ENCODE results near the gene SLC7A6.

DNA sequence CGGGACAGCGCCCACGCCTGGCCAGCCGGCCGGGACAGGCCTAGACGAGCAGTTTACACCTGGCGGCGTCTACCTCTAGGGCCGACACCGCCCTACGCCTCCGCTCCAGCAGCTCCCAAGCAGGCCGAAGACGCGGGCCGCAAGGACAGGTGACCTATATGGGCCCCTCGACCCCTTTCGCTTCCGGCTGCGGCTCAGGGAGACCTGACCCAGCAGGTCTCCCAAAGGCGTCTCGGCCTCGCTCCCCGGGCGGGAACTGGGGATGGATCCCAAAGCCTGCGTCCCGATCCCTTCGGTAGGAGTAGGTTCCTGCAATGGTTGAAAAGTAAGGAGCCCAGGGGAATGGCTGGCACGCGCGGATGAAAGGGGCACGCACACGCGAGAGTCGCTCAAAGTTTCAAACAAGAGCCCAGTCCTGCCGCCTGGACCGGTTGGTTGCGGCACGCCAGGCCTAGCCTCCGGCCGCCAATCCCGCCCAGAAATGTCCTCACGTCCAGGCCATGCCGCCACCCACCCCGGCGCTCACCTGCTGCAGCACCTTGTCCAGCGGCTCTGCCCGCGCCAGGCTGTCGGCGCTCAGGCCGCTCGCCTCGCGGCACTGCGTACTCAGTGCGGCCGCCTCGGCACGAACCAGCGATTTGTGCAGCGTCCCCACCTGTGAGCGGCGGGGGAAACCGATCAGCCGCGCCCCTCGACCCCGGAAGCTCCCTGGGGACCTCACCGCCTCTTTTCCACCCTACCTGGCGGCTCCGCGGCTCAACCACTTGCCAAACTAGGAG, 29.0 kb upstream of the SLC7A6 start:
- TF ChIP-seq CTCF (IDR thresholded peaks at IDR 0.05; ENCODE audit: poor library complexity) (peak; percentile 29), EZH2phosphoT487 (IDR thresholded peaks at IDR 0.05; ENCODE audit: low read depth, severe bottlenecking, unreplicated experiment) (no peak)
